Neural cell (in vitro differentiated cells): ENCODE measurements around the gene WDR59. TPM values are rescaled to one million over a fixed set of nuclear protein-coding genes. Genes with fewer than 3 reads are reported as not detected.

Experiments
- H2AFZ ChIP-seq: fragments of 200-600, 300-800 bp; sonication (generic), shearing (Covaris generic); 2 replicates; pipeline ENCODE4 v1.6.0; 2014; ENCODE audit warnings: low read depth, mild to moderate bottlenecking, antibody characterized with exemption, low read length, moderate library complexity
- H3F3A ChIP-seq: fragments of 200-600 bp; shearing (Covaris generic); 2 replicates; pipeline ENCODE4 v1.6.1; 2016; ENCODE audit warnings: mild to moderate bottlenecking, moderate library complexity, mixed read lengths, antibody characterized with exemption, low read length; ENCODE audit not compliant: insufficient read depth, poor library complexity, severe bottlenecking
- H3K27ac ChIP-seq: fragments of 200-600, 300-800 bp; sonication (generic), shearing (Covaris generic); 2 replicates; pipeline ENCODE4 v1.5.1; 2014; ENCODE audit warnings: mild to moderate bottlenecking, low read length, moderate library complexity
- H3K27me3 ChIP-seq: fragments of 300-800, 200-600 bp; sonication (generic), shearing (Covaris generic); 2 replicates; pipeline ENCODE4 v1.6.0; 2014; ENCODE audit warnings: mild to moderate bottlenecking, low read depth, low read length, moderate library complexity; ENCODE audit not compliant: insufficient read depth
- H3K36me3 ChIP-seq: fragments of 300-800, 200-600 bp; sonication (generic), shearing (Covaris generic); 2 replicates; pipeline ENCODE4 v1.5.1; 2014; ENCODE audit warnings: mild to moderate bottlenecking, antibody characterized with exemption, low read length, moderate library complexity; ENCODE audit not compliant: insufficient read depth
- H3K4me2 ChIP-seq: fragments of 300-800, 200-600 bp; sonication (generic), shearing (Covaris generic); 2 replicates; pipeline ENCODE4 v1.6.0; 2014; ENCODE audit warnings: mild to moderate bottlenecking, low read length
- H3K4me3 ChIP-seq: fragments of 300-800, 200-600 bp; sonication (generic), shearing (Covaris generic); 2 replicates; pipeline ENCODE4 v1.5.1; 2014; ENCODE audit warnings: mild to moderate bottlenecking, low read length, moderate library complexity
- H3K79me2 ChIP-seq: fragments of 200-600 bp; shearing (Covaris generic); replicated peaks from 2 replicates; pipeline ENCODE4 v1.6.0; 2014; ENCODE audit warnings: mild to moderate bottlenecking, low read length, moderate library complexity; ENCODE audit not compliant: insufficient read depth
- H3K9ac ChIP-seq: fragments of 300-800, 200-600 bp; sonication (generic), shearing (Covaris generic); 2 replicates; pipeline ENCODE4 v1.6.1; 2016; ENCODE audit warnings: mild to moderate bottlenecking, low read length, mixed read lengths
- H3K9me2 ChIP-seq: fragments of 200-600 bp; shearing (Covaris generic); 2 replicates; pipeline ENCODE4 v1.6.1; 2016; ENCODE audit warnings: mild to moderate bottlenecking, low read length, mixed read lengths; ENCODE audit not compliant: insufficient read depth
- H3K9me3 ChIP-seq: fragments of 200-600, 300-800 bp; sonication (generic), shearing (Covaris generic); 2 replicates; pipeline ENCODE4 v1.6.1; 2016; ENCODE audit warnings: mild to moderate bottlenecking, mixed run types, low read length, moderate library complexity, mixed read lengths
- H4K20me1 ChIP-seq: fragments of 200-600 bp; shearing (Covaris generic); 2 replicates; pipeline ENCODE4 v1.6.1; 2016; ENCODE audit warnings: mild to moderate bottlenecking, mixed run types; ENCODE audit not compliant: insufficient read depth
- CTCF ChIP-seq: fragments of 450-650 bp; IDR thresholded peaks from 2 replicates; pipeline ENCODE4 v1.5.1; 2014; ENCODE audit warnings: antibody characterized with exemption, mild to moderate bottlenecking, moderate library complexity; ENCODE audit not compliant: poor library complexity, severe bottlenecking
- EP300 ChIP-seq: fragments of 450-650 bp; conservative IDR thresholded peaks from 2 replicates; pipeline ENCODE4 v1.6.1; 2014; ENCODE audit warnings: antibody characterized with exemption, mild to moderate bottlenecking, moderate library complexity; ENCODE audit not compliant: poor library complexity, severe bottlenecking
- EZH2 ChIP-seq: fragments of 200-600, 300-800 bp; shearing (Covaris generic), sonication (generic); IDR thresholded peaks from 2 replicates; pipeline ENCODE4 v1.6.1; 2014; ENCODE audit warnings: antibody characterized with exemption, low read length, borderline replicate concordance, mild to moderate bottlenecking; ENCODE audit not compliant: insufficient read depth, poor library complexity, severe bottlenecking
- MXI1 ChIP-seq: fragments of 450-650 bp; conservative IDR thresholded peaks from 2 replicates; pipeline ENCODE4 v1.6.1; 2014; ENCODE audit warnings: antibody characterized with exemption, mild to moderate bottlenecking; ENCODE audit not compliant: poor library complexity, severe bottlenecking
- POLR2AphosphoS5 ChIP-seq: IDR thresholded peaks from 2 replicates; pipeline ENCODE4 v1.6.1; 2012
- RAD21 ChIP-seq: fragments of 450-650 bp; conservative IDR thresholded peaks from 2 replicates; pipeline ENCODE4 v1.6.1; 2014; ENCODE audit warnings: antibody characterized with exemption, mild to moderate bottlenecking, moderate library complexity
- SMC3 ChIP-seq: fragments of 450-650 bp; conservative IDR thresholded peaks from 2 replicates; pipeline ENCODE4 v1.6.1; 2014; ENCODE audit warnings: antibody characterized with exemption, mild to moderate bottlenecking, moderate library complexity; ENCODE audit not compliant: poor library complexity
- TAF1 ChIP-seq: IDR thresholded peaks from 2 replicates; pipeline ENCODE4 v1.6.1; 2012; ENCODE audit warnings: low read depth
- polyA plus RNA-seq: library from polyadenylated mRNA; depleted of rRNA; stranded (reverse); fragments of >200 nt; gene quantifications from 2 replicates; pipeline ENCODE4 v1.2.3, GENCODE V29; 2014
- TF ChIP-seq, protein P1 (sequence below): IDR thresholded peaks from 2 replicates; pipeline ENCODE4 v1.6.1; 2012; ENCODE audit warnings: borderline replicate concordance

Gene WDR59
- polyA plus RNA-seq, 1 donor from 2014 or later = 20.3 TPM

DNA sequence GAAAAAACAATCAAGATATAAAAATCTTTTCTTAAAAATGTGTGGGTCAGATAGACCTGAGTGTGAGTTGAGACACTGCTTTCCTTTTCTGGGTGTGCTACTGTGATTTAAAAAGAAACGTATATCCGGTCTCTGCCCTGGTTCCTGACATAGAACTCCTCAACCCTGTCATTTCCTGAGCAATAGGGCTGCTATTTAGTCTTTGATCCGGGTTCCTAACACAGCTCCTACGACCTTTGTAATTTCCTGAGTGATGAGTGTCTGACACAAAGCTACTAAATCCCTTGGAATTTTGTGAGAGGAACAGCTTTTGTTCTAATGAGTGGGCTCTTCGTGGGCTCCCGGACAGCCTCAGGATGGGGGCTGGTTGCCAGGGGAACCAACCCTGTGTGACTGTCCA, 116.4 kb downstream of the WDR59 start:
- TF ChIP-seq EP300 (no peak), SMC3 (no peak), EZH2 (no peak), TAF1 (no peak)
- Histone ChIP-seq H3F3A (no peaks in the 10 kb centered on the region), H3K4me3 (no peak overlapping the region), H4K20me1 (no peaks in the 10 kb centered on the region), H3K79me2 (no peaks in the 10 kb centered on the region), H3K27me3 (no peaks in the 10 kb centered on the region), H3K27ac (no peak overlapping the region), H3K9me3 (no peaks in the 10 kb centered on the region), H2AFZ (no peak overlapping the region), H3K9ac (no peak overlapping the region), H3K9me2 (no peaks in the 10 kb centered on the region), H3K36me3 (no peaks in the 10 kb centered on the region), H3K4me2 (no peak overlapping the region)

DNA sequence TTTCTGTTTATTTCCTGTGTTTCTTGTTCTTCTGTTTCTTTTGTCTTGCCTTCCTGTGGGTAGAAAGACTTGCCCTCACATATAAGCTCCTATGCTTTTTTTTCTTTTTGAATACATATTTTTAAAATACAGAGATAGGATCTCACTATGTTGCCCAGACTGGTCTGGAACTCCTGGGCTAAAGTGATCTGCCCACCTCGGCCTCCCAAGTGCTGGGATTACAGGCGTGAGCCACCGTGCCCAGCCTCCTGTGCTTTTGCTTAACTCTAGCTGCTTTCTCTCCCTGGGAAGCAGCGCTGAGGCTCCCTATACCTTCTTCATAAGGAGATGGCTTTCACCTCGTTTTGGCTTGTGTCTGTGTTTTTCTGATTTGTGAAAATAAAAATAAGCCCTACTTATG, 116.9 kb downstream of the WDR59 start:
- H3F3A ChIP-seq = no peaks in the 10 kb centered on the region
- no peaks in the 10 kb centered on the region for H3K36me3 ChIP-seq
- H3K27ac ChIP-seq = no peak overlapping the region
- H2AFZ ChIP-seq = no peak overlapping the region
- no peak for TF ChIP-seq RAD21
- H3K4me2 ChIP-seq = no peak overlapping the region
- H3K9me2 ChIP-seq = no peaks in the 10 kb centered on the region
- no peak overlapping the region for H3K4me3 ChIP-seq
- no peaks in the 10 kb centered on the region for H4K20me1 ChIP-seq
- H3K79me2 ChIP-seq = no peaks in the 10 kb centered on the region
- no peaks in the 10 kb centered on the region for H3K9me3 ChIP-seq
- no peaks in the 10 kb centered on the region for H3K27me3 ChIP-seq
- H3K9ac ChIP-seq = no peak overlapping the region

- Histone ChIP-seq H3K4me3 (no peak overlapping the region), H3K9ac (no peak overlapping the region), H3K36me3 (no peaks in the 10 kb centered on the region), H3K79me2 (no peaks in the 10 kb centered on the region), H2AFZ (no peak overlapping the region), H3F3A (no peaks in the 10 kb centered on the region), H4K20me1 (no peaks in the 10 kb centered on the region), H3K27ac (no peak overlapping the region), H3K4me2 (no peak overlapping the region), H3K9me2 (no peaks in the 10 kb centered on the region), H3K9me3 (no peaks in the 10 kb centered on the region), H3K27me3 (no peaks in the 10 kb centered on the region)
- TF ChIP-seq RAD21 (no peak), CTCF (no peak), SMC3 (no peak), EP300 (no peak), MXI1 (no peak), TAF1 (no peak), POLR2AphosphoS5 (no peak), EZH2 (no peak)
- TF ChIP-seq, protein P1, sequence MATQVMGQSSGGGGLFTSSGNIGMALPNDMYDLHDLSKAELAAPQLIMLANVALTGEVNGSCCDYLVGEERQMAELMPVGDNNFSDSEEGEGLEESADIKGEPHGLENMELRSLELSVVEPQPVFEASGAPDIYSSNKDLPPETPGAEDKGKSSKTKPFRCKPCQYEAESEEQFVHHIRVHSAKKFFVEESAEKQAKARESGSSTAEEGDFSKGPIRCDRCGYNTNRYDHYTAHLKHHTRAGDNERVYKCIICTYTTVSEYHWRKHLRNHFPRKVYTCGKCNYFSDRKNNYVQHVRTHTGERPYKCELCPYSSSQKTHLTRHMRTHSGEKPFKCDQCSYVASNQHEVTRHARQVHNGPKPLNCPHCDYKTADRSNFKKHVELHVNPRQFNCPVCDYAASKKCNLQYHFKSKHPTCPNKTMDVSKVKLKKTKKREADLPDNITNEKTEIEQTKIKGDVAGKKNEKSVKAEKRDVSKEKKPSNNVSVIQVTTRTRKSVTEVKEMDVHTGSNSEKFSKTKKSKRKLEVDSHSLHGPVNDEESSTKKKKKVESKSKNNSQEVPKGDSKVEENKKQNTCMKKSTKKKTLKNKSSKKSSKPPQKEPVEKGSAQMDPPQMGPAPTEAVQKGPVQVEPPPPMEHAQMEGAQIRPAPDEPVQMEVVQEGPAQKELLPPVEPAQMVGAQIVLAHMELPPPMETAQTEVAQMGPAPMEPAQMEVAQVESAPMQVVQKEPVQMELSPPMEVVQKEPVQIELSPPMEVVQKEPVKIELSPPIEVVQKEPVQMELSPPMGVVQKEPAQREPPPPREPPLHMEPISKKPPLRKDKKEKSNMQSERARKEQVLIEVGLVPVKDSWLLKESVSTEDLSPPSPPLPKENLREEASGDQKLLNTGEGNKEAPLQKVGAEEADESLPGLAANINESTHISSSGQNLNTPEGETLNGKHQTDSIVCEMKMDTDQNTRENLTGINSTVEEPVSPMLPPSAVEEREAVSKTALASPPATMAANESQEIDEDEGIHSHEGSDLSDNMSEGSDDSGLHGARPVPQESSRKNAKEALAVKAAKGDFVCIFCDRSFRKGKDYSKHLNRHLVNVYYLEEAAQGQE = no peak
Measured at GRCh38 chr16:74867281-74867849, 117.6 kb downstream of the WDR59 start.
